ENCODE data around the gene DPP4. TPM values are rescaled to one million over a fixed set of nuclear protein-coding genes. Genes with fewer than 3 reads are reported as not detected.
"Not testable (repeated sequence)": the region's sequence is repeated elsewhere in the genome, so short reads cannot be mapped to it uniquely, and the experiment has no call there.

DPP4 gene
- total RNA-seq, 1 donor from 2014 or later = 0.82 TPM

GRCh38 chr2:162057426-162057825 lies 16.6 kb downstream of the DPP4 start:
- Mint-ChIP-seq H3K9me3 (peaks cover 8% of the 10 kb centered on the region), H3K36me3 (ENCODE audit: low read depth) (peaks cover 6% of the 10 kb centered on the region), H3K4me3 (no peak overlapping the region), H3K27me3 (ENCODE audit: low read depth) (no peaks in the 10 kb centered on the region), H3K27ac (ENCODE audit: unreplicated experiment) (no peak overlapping the region), H3K4me1 (peaks cover 5% of the 10 kb centered on the region)
- DNase-seq (ENCODE audit: low read depth, low spot score) = no peak
- TF ChIP-seq, protein P1, sequence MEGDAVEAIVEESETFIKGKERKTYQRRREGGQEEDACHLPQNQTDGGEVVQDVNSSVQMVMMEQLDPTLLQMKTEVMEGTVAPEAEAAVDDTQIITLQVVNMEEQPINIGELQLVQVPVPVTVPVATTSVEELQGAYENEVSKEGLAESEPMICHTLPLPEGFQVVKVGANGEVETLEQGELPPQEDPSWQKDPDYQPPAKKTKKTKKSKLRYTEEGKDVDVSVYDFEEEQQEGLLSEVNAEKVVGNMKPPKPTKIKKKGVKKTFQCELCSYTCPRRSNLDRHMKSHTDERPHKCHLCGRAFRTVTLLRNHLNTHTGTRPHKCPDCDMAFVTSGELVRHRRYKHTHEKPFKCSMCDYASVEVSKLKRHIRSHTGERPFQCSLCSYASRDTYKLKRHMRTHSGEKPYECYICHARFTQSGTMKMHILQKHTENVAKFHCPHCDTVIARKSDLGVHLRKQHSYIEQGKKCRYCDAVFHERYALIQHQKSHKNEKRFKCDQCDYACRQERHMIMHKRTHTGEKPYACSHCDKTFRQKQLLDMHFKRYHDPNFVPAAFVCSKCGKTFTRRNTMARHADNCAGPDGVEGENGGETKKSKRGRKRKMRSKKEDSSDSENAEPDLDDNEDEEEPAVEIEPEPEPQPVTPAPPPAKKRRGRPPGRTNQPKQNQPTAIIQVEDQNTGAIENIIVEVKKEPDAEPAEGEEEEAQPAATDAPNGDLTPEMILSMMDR (conservative IDR thresholded peaks at IDR 0.05) = no peak

- TF ChIP-seq, protein P1 (conservative IDR thresholded peaks at IDR 0.05) = no peak
- Mint-ChIP-seq H3K4me3 (no peak overlapping the region), H3K9me3 (peaks cover 8% of the 10 kb centered on the region), H3K36me3 (ENCODE audit: low read depth) (peaks cover 6% of the 10 kb centered on the region), H3K27me3 (ENCODE audit: low read depth) (no peaks in the 10 kb centered on the region), H3K27ac (ENCODE audit: unreplicated experiment) (no peak overlapping the region), H3K4me1 (peaks cover 5% of the 10 kb centered on the region)
- DNase-seq (ENCODE audit: low read depth, low spot score) = no peak
Measured at GRCh38 chr2:162056796-162057399, 17.1 kb downstream of the DPP4 start.

DNA sequence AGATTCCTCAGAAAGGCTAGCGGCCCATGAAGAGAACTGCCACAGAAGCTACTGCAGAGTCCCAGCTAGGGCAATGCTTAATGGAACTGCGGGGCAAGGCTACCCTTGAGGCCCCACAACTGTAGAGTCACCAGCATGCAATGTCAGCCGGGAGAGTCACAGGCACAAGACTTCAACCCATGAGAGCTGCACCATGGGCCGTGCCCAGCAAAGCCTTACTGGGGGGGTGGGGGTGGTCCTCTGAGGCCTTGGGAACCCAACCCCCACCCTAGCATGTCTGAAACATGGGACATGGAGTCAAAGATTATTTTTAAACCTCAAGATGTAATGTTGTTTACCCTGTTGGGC lies 20.2 kb downstream of the DPP4 start:
- no peaks in the 10 kb centered on the region for H3K4me1 Mint-ChIP-seq
- H3K9me3 Mint-ChIP-seq = peaks cover 8% of the 10 kb centered on the region
- peaks cover 6% of the 10 kb centered on the region for H3K36me3 Mint-ChIP-seq (ENCODE audit: low read depth)
- no peak overlapping the region for H3K27ac Mint-ChIP-seq (ENCODE audit: unreplicated experiment)
- DNase-seq (ENCODE audit: low read depth, low spot score) = no peak
- TF ChIP-seq, protein P1 (conservative IDR thresholded peaks at IDR 0.05) = no peak
- H3K27me3 Mint-ChIP-seq (ENCODE audit: low read depth) = no peaks in the 10 kb centered on the region
- no peak overlapping the region for H3K4me3 Mint-ChIP-seq

DNA sequence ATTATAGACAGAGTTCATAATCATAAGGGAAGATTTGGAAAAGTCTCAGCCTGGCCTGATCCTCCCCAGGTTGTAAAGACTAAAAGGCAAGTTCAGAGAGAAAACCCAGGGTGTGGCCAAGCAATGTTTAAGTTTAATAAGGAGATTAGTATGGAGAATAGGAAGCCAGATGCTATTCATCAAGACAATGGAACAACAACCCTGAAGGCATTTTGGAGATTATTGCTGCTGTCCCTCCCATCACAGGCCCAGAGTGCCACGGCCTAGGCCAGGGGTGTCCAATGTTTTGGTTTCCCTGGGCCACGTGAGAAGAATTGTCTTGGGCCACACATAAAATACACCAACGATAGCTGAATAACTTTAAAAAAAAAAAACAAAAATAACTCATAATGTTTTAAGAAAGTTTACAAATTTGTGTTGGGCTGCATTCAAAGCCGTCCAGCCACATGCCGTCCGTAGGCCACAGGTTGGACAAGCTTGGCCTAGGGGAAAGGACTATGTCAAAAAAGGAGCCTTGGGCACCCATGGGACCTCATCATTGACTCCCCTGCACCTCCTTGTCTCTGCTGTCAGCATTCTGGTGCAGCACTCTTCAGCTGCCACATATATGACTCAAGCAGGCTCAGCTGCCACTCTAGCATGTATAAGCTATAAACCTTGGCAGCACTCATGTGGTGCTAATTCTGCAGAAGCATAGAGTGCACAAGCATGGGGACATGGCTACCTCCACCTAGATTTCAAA lies 20.8 kb downstream of the DPP4 start:
- H3K27ac Mint-ChIP-seq (ENCODE audit: unreplicated experiment) = no peak overlapping the region
- no peaks in the 10 kb centered on the region for H3K4me1 Mint-ChIP-seq
- peaks cover 6% of the 10 kb centered on the region for H3K36me3 Mint-ChIP-seq (ENCODE audit: low read depth)
- H3K4me3 Mint-ChIP-seq = no peak overlapping the region
- H3K9me3 Mint-ChIP-seq = peaks cover 8% of the 10 kb centered on the region
- TF ChIP-seq, protein P1 (conservative IDR thresholded peaks at IDR 0.05) = no peak
- H3K27me3 Mint-ChIP-seq (ENCODE audit: low read depth) = no peaks in the 10 kb centered on the region
- DNase-seq (ENCODE audit: low read depth, low spot score) = no peak

GRCh38 chr2:162050513-162050961 lies 23.5 kb downstream of the DPP4 start:
- no peaks in the 10 kb centered on the region for H3K27me3 Mint-ChIP-seq (ENCODE audit: low read depth)
- TF ChIP-seq, protein P1 (conservative IDR thresholded peaks at IDR 0.05) = no peak
- no peaks in the 10 kb centered on the region for H3K9me3 Mint-ChIP-seq
- no peak overlapping the region for H3K27ac Mint-ChIP-seq (ENCODE audit: unreplicated experiment)
- H3K4me3 Mint-ChIP-seq = no peak overlapping the region
- H3K4me1 Mint-ChIP-seq = no peaks in the 10 kb centered on the region
- DNase-seq (ENCODE audit: low read depth, low spot score) = no peak
- H3K36me3 Mint-ChIP-seq (ENCODE audit: low read depth) = no peaks in the 10 kb centered on the region

- H3K36me3 Mint-ChIP-seq (ENCODE audit: low read depth); DNase-seq (ENCODE audit: low read depth, low spot score); H3K27me3 Mint-ChIP-seq (ENCODE audit: low read depth); H3K4me1 Mint-ChIP-seq; H3K9me3 Mint-ChIP-seq; H3K27ac Mint-ChIP-seq (ENCODE audit: unreplicated experiment); H3K4me3 Mint-ChIP-seq: not testable (repeated sequence)
Measured at GRCh38 chr2:162049089-162049488, 24.9 kb downstream of the DPP4 start.

Data from neural crest cell (in vitro differentiated cells).